GM12878 (cell line): Measurements from ENCODE around the gene GSTM2. TPM values are rescaled to one million over a fixed set of nuclear protein-coding genes. Genes with fewer than 3 reads are reported as not detected.
"Not testable (repeated sequence)": the region's sequence is repeated elsewhere in the genome, so short reads cannot be mapped to it uniquely, and the experiment has no call there.

Source experiments
- ATAC-seq: fragments of 200-7000 bp; cut with Tn5 transposase; 3 replicates; pipeline ENCODE4 v1.9.1; 2020; ENCODE audit warnings: mild to moderate bottlenecking, moderate library complexity
- BruUV-seq: library from RNA; stranded (reverse); fragments of 400-500 nt; replicated peaks from 2 replicates; lab custom pipeline; 2021; lab: Mats Ljungman, UMichigan
- CTCF ChIA-PET: fragments of 300-600 bp; sonication (Branson Sonifier 250); formaldehyde crosslinking; extraction: SDS; loops from one replicate; lab custom pipeline; 2021; ENCODE audit warnings: inconsistent platforms; lab: Yijun Ruan, JAX
- POLR2A ChIA-PET: fragments of 350-600 bp; formaldehyde crosslinking; extraction: SDS; loops from one replicate; lab custom pipeline; 2021; ENCODE audit warnings: inconsistent platforms; lab: Charles Lee
- RAD21 ChIA-PET: fragments of 300-600 bp; sonication (Branson Sonifier 250); formaldehyde crosslinking; loops from one replicate; lab custom pipeline; 2023; ENCODE audit warnings: antibody characterized with exemption; ENCODE audit not compliant: unreplicated experiment; lab: Charles Lee
- SMC1A ChIA-PET: fragments of 300-600 bp; sonication (Branson Sonifier 250); formaldehyde crosslinking; loops from one replicate; lab custom pipeline; 2023; ENCODE audit not compliant: unreplicated experiment, uncharacterized antibody; lab: Charles Lee
- DNase-seq: peaks from one replicate; pipeline ENCODE4 v3.0.0-alpha.2; 2011; ENCODE audit warnings: low read depth, low spot score
- FAIRE-seq: peaks from 3 replicates; lab custom pipeline; 2011; peaks lifted over from hg19 to GRCh38; lab: Jason Lieb, UNC
- H2AFZ ChIP-seq: 2 replicates; pipeline ENCODE4 v1.6.0; 2011; ENCODE audit warnings: low read depth, low read length, control low read depth; ENCODE audit not compliant: control insufficient read depth
- H3K27ac ChIP-seq: 2 replicates; pipeline ENCODE4 v1.5.1; 2011; ENCODE audit warnings: control low read depth; ENCODE audit not compliant: control insufficient read depth, insufficient read depth
- H3K27me3 ChIP-seq, 2 experiments: replicated peaks in 1 of 2; 2 replicates each; pipeline versions ENCODE4 v1.6.0 to v1.6.1; 2011; ENCODE audit warnings: low read length in 1 of 2; ENCODE audit not compliant: control insufficient read depth in 2 of 2, insufficient read depth in 2 of 2
- H3K36me3 ChIP-seq, 2 experiments: 2 replicates each; pipeline ENCODE4 v1.5.1; 2011; ENCODE audit warnings: low read length in 1 of 2; ENCODE audit not compliant: control insufficient read depth in 2 of 2, insufficient read depth in 2 of 2
- H3K4me1 ChIP-seq: 2 replicates; pipeline ENCODE4 v1.6.1; 2011; ENCODE audit warnings: mild to moderate bottlenecking, low read length, moderate library complexity, mixed read lengths; ENCODE audit not compliant: control insufficient read depth, insufficient read depth
- H3K4me2 ChIP-seq: 2 replicates; pipeline ENCODE4 v1.6.0; 2011; ENCODE audit warnings: control low read depth; ENCODE audit not compliant: control insufficient read depth, insufficient read depth
- H3K4me3 ChIP-seq: fragments of 200-600 bp; sonication (generic); 2 replicates; pipeline ENCODE4 v1.5.1; 2016
- H3K79me2 ChIP-seq: 2 replicates; pipeline ENCODE4 v1.6.0; 2011; ENCODE audit warnings: low read length; ENCODE audit not compliant: control insufficient read depth, insufficient read depth
- H3K9ac ChIP-seq: 2 replicates; pipeline ENCODE4 v1.8.0; 2011; ENCODE audit warnings: low read length, control low read depth, mixed read lengths; ENCODE audit not compliant: control insufficient read depth, insufficient read depth
- H3K9me3 ChIP-seq: replicated peaks from 3 replicates; pipeline ENCODE4 v1.5.1; 2011; ENCODE audit warnings: mild to moderate bottlenecking, low read length; ENCODE audit not compliant: control insufficient read depth, insufficient read depth
- H4K20me1 ChIP-seq: 2 replicates; pipeline ENCODE4 v1.6.0; 2011; ENCODE audit not compliant: control insufficient read depth, insufficient read depth
- RUNX3 ChIP-seq: IDR thresholded peaks from 2 replicates; pipeline ENCODE4 v1.6.1; 2012; ENCODE audit warnings: low read length, inconsistent platforms
- SMAD1 ChIP-seq: fragments of 450-650 bp; IDR thresholded peaks from 2 replicates; pipeline ENCODE4 v1.6.1; 2018; ENCODE audit warnings: mild to moderate bottlenecking, low read depth; ENCODE audit not compliant: partially characterized antibody
- SMAD5 ChIP-seq: IDR thresholded peaks from 2 replicates; pipeline ENCODE4 v1.6.1; 2016; ENCODE audit warnings: antibody characterized with exemption, low read depth
- SREBF2 ChIP-seq: IDR thresholded peaks from 2 replicates; pipeline ENCODE4 v1.6.1; 2012; ENCODE audit warnings: mild to moderate bottlenecking, low read length
- WGBS: methylation state at CpG from one replicate; pipeline ENCODE4 v1.1.6; 2016; ENCODE audit warnings: low lambda C conversion rate; ENCODE audit not compliant: insufficient replicate concordance, insufficient coverage; ENCODE audit errors: missing lambda C conversion rate; 5-methylcytosine and 5-hydroxymethylcytosine counted together
- in situ Hi-C: fragments of 300-500 bp; cut with MboI; formaldehyde crosslinking; loops from 9 replicates; pipeline ENCODE4 v1.14.3; 2018; ENCODE audit warnings: mixed read lengths
- intact Hi-C: fragments of 100-400 bp; cut with micrococcal nuclease; formaldehyde crosslinking; loops from one replicate; pipeline ENCODE4 v1.14.2; 2022; ENCODE audit not compliant: unreplicated experiment
- polyA plus RNA-seq, 11 experiments: library from polyadenylated mRNA; depleted of rRNA in 4 of 11; unstranded in 6 of 11; stranded (reverse) in 5 of 11; fragments of >200 nt; fragmentation: Nextera tagmentation in 4 of 11; fragmentation: Illumina TruSeq in 1 of 11; extraction: Ambion mirVana in 4 of 11; extraction: Trizol in 1 of 11; gene quantifications; 1 replicate in 1 of 11; 2 replicates in 10 of 11; pipeline versions ENCODE4 v1.2.1 to v1.2.3, GENCODE V29; 2011 to 2016; ENCODE audit warnings: inconsistent platforms in 2 of 11, missing spikeins in 2 of 11, low read depth in 1 of 11
- total RNA-seq, 4 experiments: library from RNA; depleted of rRNA in 3 of 4; stranded (reverse); fragments of >200 nt in 3 of 4; fragmentation: Illumina TruSeq in 1 of 4; extraction: Trizol in 1 of 4; gene quantifications; 2 replicates each; pipeline versions ENCODE4 v1.2.1 to v1.2.3, GENCODE V29; 2013 to 2021

GSTM2 gene
- total and polyA plus RNA-seq, 10 of the 15 experiments (the other 5 are each of a cell fraction or from before 2014, with no cell fraction given): 8.3 to 32.3 (median 20.2) TPM

DNA sequence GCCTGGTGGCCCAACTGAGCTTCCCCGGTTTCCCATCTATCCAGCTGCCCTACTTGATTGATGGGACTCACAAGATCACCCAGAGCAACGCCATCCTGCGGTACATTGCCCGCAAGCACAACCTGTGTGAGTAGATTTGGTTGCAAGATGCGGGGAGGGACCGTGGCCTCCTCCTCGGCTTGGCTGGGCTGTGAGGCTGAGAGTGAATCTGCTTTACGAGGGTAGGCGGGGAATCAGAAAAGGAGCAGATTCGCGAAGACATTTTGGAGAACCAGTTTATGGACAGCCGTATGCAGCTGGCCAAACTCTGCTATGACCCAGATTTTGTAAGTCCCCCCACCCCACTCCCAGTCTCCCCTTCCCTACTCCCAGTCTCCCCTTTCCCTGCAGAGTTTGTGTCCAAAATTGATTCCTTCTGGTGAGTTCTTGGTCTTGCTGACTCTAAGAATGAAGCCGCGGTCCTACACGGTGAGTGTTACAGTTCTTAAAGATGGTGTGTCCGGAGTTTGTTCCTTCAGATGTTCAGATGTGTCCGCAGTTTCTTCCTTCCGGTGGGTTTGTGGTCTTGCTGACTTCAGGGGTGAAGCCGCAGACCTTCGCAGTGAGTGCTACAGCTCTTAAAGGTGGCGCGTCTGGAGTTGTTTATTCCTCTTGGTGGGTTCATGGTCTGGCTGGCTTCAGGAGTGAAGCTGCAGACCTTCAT is 1.5 kb downstream of the GSTM2 start:
- ChIA-PET SMC1A (interaction anchor here (1.1 kb wide), 1 partner anchor 316 kb away, joined by 3 read pairs; the partner anchor contains the start of gene AHCYL1), RAD21 (interaction anchor here (0.6 kb wide), 1 partner anchor 309 kb away, joined by 3 read pairs; no protein-coding TSS in a partner anchor), CTCF (interaction anchor here (0.6 to 3.0 kb wide), 3 partner anchors 29 to 315 kb away, joined by 3 to 21 read pairs (median 3); partner anchors contain the start of gene AHCYL1), POLR2A (no interaction called here)
- H3K9ac ChIP-seq: no peak overlapping the region
- ATAC-seq (no peak), FAIRE-seq (no peak), DNase-seq (no peak)
- peaks cover 10% of the 10 kb centered on the region for H3K4me1 ChIP-seq
- H3K79me2 ChIP-seq: no peaks in the 10 kb centered on the region
- H3K27me3 ChIP-seq: no peaks in the 10 kb centered on the region
- no peaks in the 10 kb centered on the region for H4K20me1 ChIP-seq
- no peak for TF ChIP-seq SMAD5
- no peak for TF ChIP-seq SREBF2
- TF ChIP-seq RUNX3: peak; percentile 87
- TF ChIP-seq SMAD1: no peak
- peak overlapping the region; percentile 38; the same call in 1 of the 2 replicates for H3K4me2 ChIP-seq
- no peak overlapping the region for H3K4me3 ChIP-seq
- intact Hi-C loops: no loop called here
- in situ Hi-C loops: no loop called here
- H2AFZ ChIP-seq: no peak overlapping the region
- no TSS peak for BruUV-seq
- no peaks in the 10 kb centered on the region for H3K9me3 ChIP-seq
- WGBS: 45% methylated on average over 22 of the region's 22 CpGs
- no peak overlapping the region for H3K27ac ChIP-seq
- H3K36me3 ChIP-seq: no peaks in the 10 kb centered on the region

DNA sequence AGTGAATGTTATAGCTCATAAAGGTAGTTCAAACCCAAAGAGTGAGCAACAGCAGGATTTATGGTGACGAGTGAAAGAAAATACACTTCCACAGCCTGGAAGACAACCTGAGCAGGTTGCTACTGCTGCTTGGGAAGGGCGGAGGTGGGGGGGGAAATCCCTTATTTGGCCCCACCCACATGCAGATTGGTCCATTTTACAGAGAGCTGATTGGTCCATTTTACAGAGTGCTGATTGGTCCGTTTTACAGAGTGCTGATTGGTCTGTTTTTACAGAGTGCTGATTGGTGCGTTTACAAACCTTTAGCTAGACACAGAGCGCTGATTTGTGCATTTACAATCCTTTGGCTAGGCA is 2.1 kb downstream of the GSTM2 start:
- H3K4me3 ChIP-seq, H3K36me3 ChIP-seq, DNase-seq, H3K9me3 ChIP-seq, intact Hi-C loops, H3K79me2 ChIP-seq, BruUV-seq, in situ Hi-C loops, ATAC-seq, H3K9ac ChIP-seq, H4K20me1 ChIP-seq, H3K4me1 ChIP-seq, RAD21 ChIA-PET, H3K27me3 ChIP-seq, POLR2A ChIA-PET, H2AFZ ChIP-seq, SMC1A ChIA-PET, H3K27ac ChIP-seq, FAIRE-seq: not testable (repeated sequence)
- peak overlapping the region; percentile 38; the same call in 1 of the 2 replicates for H3K4me2 ChIP-seq
- CTCF ChIA-PET: interaction anchor here (0.6 to 3.0 kb wide), 3 partner anchors 30 to 315 kb away, joined by 3 to 21 read pairs (median 3); partner anchors contain the start of gene AHCYL1
- WGBS: 79% methylated on average over 4 of the region's 5 CpGs
